ENCODE measurements around the gene STAB1. TPM values are rescaled to one million over a fixed set of nuclear protein-coding genes. Genes with fewer than 3 reads are reported as not detected.

The STAB1 gene
- total and polyA plus RNA-seq, 2 of the 8 experiments (the other 6 are each of a cell fraction or from before 2014, with no cell fraction given): 1.0 to 1.9 TPM

DNA sequence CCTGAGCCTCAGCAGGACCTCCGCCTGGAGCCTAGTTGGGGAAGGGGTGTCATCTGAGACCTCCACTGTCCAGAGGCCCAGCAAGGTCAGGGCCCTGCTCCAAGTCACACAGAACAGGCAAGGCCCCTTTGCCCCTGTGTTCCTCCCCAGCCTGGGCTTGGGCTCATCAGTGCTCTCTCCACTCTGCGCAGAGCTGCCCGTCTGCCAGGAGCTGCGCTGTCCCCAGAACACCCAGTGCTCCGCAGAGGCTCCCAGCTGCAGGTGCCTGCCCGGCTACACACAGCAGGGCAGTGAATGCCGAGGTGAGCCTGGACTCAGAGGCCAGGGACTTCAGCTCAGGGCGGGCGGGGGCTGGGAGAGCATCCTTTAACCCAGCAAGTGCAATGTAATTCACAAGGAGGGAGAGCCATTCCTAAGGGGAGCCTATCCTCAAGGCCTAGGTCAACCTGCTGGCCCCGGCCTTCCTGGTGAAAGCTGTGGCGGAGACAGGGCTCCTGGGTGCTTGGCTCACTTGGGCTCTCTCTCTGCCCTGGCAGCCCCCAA, 7.7 kb downstream of the STAB1 start:
- Histone ChIP-seq H2AFZ (ENCODE audit: low read length) (no peak overlapping the region), H3K4me3 (ENCODE audit: extremely low read depth in 1 of 4, insufficient read depth in 2 of 4, low read depth in 3 of 4, low read length in 4 of 4) (no peak overlapping the region), H4K91ac (replicated peaks; ENCODE audit: insufficient read length, low read length) (no peak overlapping the region), H3K4me1 (replicated peaks in 1 of 4; ENCODE audit: control insufficient read depth in 3 of 4, insufficient read depth in 4 of 4, low read length in 3 of 4) (peaks cover 0 to 9% (median 5%) of the 10 kb centered on the region in 4 experiments; a peak in 4 of 7 replicates), H2AK5ac (ENCODE audit: low read depth, low read length) (no peak overlapping the region), H3K4ac (replicated peaks; ENCODE audit: insufficient read length, low read depth, low read length) (no peak overlapping the region), H4K20me1 (replicated peaks in 1 of 2; ENCODE audit: control insufficient read depth in 1 of 2, insufficient read depth in 2 of 2, low read length in 2 of 2) (no peaks in the 10 kb centered on the region), H3K36me3 (ENCODE audit: control insufficient read depth in 2 of 4, insufficient read depth in 4 of 4, low read length in 3 of 4) (no peaks in the 10 kb centered on the region), H3K14ac (ENCODE audit: insufficient read length) (no peak overlapping the region), H3K27ac (ENCODE audit: low read depth, low read length) (no peak overlapping the region), H3K9ac (replicated peaks in 1 of 4; ENCODE audit: extremely low read depth in 1 of 4, low read depth in 3 of 4, low read length in 3 of 4) (no peak overlapping the region), H3K23ac (ENCODE audit: insufficient read length) (no peak overlapping the region), H3K79me1 (ENCODE audit: low read depth, low read length) (no peaks in the 10 kb centered on the region), H3K4me2 (ENCODE audit: insufficient read depth in 1 of 2, low read depth in 2 of 2, low read length in 2 of 2) (no peak overlapping the region), H2BK5ac (ENCODE audit: low read depth, low read length) (no peak overlapping the region), H2BK12ac (ENCODE audit: low read depth, low read length) (no peak overlapping the region), H3K23me2 (ENCODE audit: low read depth, low read length) (no peaks in the 10 kb centered on the region), H3K27me3 (replicated peaks in 1 of 4; ENCODE audit: control insufficient read depth in 3 of 4, extremely low read depth in 1 of 4, insufficient read depth in 3 of 4, low read length in 3 of 4) (no peaks in the 10 kb centered on the region; a peak in 1 of 7 replicates), H4K8ac (ENCODE audit: extremely low read depth, insufficient read depth, low read length) (no peak overlapping the region), H3K79me2 (ENCODE audit: control insufficient read depth in 1 of 2, insufficient read depth in 2 of 2, low read length in 2 of 2) (no peaks in the 10 kb centered on the region), H3K9me3 (ENCODE audit: insufficient read depth in 2 of 2, low read depth in 1 of 2, low read length in 1 of 2) (no peaks in the 10 kb centered on the region), H2BK120ac (replicated peaks; ENCODE audit: low read depth, low read length) (no peak overlapping the region), H3K56ac (replicated peaks; ENCODE audit: insufficient read length, low read depth, low read length) (no peak overlapping the region), H3K18ac (ENCODE audit: extremely low read depth, low read length) (no peak overlapping the region), H4K5ac (ENCODE audit: insufficient read length, low read depth, low read length) (no peak overlapping the region), H2BK15ac (ENCODE audit: low read length) (no peak overlapping the region), H2BK20ac (ENCODE audit: low read length) (no peak overlapping the region)
- FAIRE-seq (no peak), DNase-seq (ENCODE audit: low read depth in 1 of 2, low spot score in 2 of 2) (no peak)
- no peak for TF ChIP-seq GABPA (IDR thresholded peaks at IDR 0.05; ENCODE audit: borderline replicate concordance, insufficient read depth, low read length)
- WGBS, 2 experiments (ENCODE audit: extremely low coverage in 1 of 2, insufficient coverage in 1 of 2, insufficient read length in 1 of 2, insufficient replicate concordance in 2 of 2, low coverage in 1 of 2, low lambda C conversion rate in 2 of 2, missing lambda C conversion rate in 1 of 2): 92% methylated on average over 11 of the region's 11 CpGs; no CpG with 5 or more reads in 1 of the 2 experiments
- CTCF ChIA-PET (ENCODE audit: partially characterized antibody): interaction anchor here (1.5 to 2.9 kb wide), 5 partner anchors 9 to 56 kb away, joined by 3 to 13 read pairs (median 9); no protein-coding TSS in a partner anchor
- POLR2A ChIA-PET (ENCODE audit: partially characterized antibody): interaction anchor here (1.0 to 2.1 kb wide), 3 partner anchors 12 to 33 kb away, joined by 3 to 6 read pairs (median 3); partner anchors contain the start of gene UQCC5
